Subcutaneous adipose tissue (tissue), 4 donors: Measurements from ENCODE around the gene PDSS2. TPM values are rescaled to one million over a fixed set of nuclear protein-coding genes. Genes with fewer than 3 reads are reported as not detected.

Experiments
- CTCF ChIP-seq: fragments of 450-650 bp; IDR thresholded peaks from one replicate; pipeline ENCODE4 v1.5.1; 2016; ENCODE audit warnings: low read depth, mild to moderate bottlenecking, control low read depth, antibody characterized with exemption, moderate library complexity
- total RNA-seq, 4 donors: library from RNA; depleted of rRNA; stranded (reverse); fragments of >200 nt; gene quantifications; one replicate each; pipeline ENCODE4 v1.1.0, GENCODE V29; 2016

PDSS2 gene
- total RNA-seq, 4 donors from 2014 or later, result 7.3 to 11.3 (median 8.9) TPM

GRCh38 chr6:107392069-107392468 lies 67.3 kb downstream of the PDSS2 start:
- no peak for TF ChIP-seq CTCF

- TF ChIP-seq CTCF, result no peak
These were observed 68.5 kb downstream of the PDSS2 start for GRCh38 chr6:107390685-107391435.

GRCh38 chr6:107390056-107390455 lies 69.3 kb downstream of the PDSS2 start:
- TF ChIP-seq CTCF, result no peak

- no peak for TF ChIP-seq CTCF
These were observed 72.5 kb downstream of the PDSS2 start for GRCh38 chr6:107386904-107387303.

GRCh38 chr6:107386340-107386739 lies 73.0 kb downstream of the PDSS2 start:
- no peak for TF ChIP-seq CTCF

GRCh38 chr6:107383705-107384104 lies 75.7 kb downstream of the PDSS2 start:
- no peak for TF ChIP-seq CTCF

- no peak for TF ChIP-seq CTCF
These were observed 85.1 kb downstream of the PDSS2 start for GRCh38 chr6:107374264-107374663.
